ENCODE data around the gene TEAD4.
A peak's percentile ranks its signal among the peaks of the same experiment; 100 is the strongest.
"Not testable (repeated sequence)": the region's sequence is repeated elsewhere in the genome, so short reads cannot be mapped to it uniquely, and the experiment has no call there.

TEAD4 gene

DNA sequence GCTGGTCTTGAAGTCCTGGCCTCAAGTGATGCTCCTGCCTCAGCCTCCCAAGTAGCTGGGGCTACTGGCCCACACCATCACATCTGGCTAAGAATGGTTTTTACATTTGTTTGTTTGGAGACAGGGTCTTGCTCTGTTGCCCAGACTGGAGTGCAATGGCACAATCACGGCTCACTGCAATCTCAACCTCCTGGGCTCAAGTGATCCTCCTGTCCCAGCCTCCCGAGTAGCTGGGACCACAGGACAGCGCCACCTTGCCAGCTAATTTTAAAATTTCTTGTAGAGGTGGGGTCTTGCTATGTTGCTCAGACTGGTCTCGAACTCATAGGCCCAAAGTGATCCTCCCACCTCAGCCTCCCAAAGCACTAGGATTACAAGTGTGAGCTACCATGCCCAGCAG, 89.3 kb downstream of the TEAD4 start:
- DNase-seq (ENCODE audit: low spot score): no peak

DNA sequence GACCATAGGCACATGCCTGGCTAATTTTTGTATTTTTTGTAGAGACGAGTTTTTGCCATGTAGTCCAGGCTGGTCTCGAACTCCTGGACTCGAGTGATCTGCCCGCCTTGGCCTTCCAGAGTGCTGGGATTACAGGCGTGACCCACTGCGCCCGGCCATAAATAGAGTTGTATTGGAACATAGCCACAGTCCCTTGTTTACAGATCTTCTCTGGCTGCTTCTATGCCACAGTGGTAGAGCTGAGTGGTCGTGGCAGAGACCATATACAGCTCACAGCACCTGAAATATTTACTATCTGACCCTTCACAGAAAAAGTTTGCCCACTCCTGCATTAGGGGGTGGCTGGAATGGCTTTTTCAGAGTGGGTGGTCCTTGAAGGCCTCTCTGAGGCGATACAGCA, 90.0 kb downstream of the TEAD4 start:
- DNase-seq (ENCODE audit: low spot score): no peak

GRCh38 chr12:3049611-3050249, 90.5 kb downstream of the TEAD4 start:
- no peak for DNase-seq (ENCODE audit: low spot score)

- DNase-seq (ENCODE audit: low spot score): no peak
Measured at GRCh38 chr12:3054374-3054773, 95.2 kb downstream of the TEAD4 start.

DNA sequence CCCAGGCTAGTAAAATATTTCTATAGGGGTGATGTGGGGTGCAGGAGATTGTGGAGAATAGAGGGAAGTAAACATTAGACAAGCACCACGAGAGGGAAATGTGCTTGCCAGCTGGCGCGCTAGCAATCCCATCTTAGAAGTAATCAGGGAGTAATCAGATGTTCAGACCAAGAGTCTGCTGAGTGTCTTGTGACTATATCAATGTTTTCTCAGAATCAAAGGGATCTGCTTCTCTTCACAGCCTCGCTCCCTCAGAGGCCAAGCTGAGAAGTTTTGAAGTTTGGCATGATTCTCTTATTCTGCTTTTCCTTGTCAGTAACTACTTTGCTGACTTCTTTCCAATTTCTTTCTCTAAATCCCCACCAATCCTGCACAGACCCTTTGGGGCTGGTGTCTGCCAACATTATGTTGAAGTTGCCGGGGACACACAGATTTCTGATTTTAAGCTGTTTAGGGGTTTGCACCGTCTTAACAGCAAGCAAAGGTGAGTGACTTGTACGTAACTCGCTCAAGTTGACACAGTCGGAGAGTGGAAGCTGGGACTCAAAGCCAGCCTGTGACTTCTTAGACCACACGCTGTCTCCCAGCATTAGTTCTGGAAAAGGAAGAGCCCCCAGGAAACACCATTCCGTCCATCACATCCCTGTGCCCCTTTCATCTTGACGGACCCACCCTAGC, 96.0 kb downstream of the TEAD4 start:
- no peak for DNase-seq (ENCODE audit: low spot score)

GRCh38 chr12:3055704-3056467, 96.7 kb downstream of the TEAD4 start:
- peak; percentile 50 for DNase-seq (ENCODE audit: low spot score)

- peak; percentile 86 for DNase-seq (ENCODE audit: low spot score)
Measured at GRCh38 chr12:3061059-3061458, 101.9 kb downstream of the TEAD4 start.

- DNase-seq (ENCODE audit: low spot score): no peak
Measured at GRCh38 chr12:3061501-3062215, 102.5 kb downstream of the TEAD4 start.

DNA sequence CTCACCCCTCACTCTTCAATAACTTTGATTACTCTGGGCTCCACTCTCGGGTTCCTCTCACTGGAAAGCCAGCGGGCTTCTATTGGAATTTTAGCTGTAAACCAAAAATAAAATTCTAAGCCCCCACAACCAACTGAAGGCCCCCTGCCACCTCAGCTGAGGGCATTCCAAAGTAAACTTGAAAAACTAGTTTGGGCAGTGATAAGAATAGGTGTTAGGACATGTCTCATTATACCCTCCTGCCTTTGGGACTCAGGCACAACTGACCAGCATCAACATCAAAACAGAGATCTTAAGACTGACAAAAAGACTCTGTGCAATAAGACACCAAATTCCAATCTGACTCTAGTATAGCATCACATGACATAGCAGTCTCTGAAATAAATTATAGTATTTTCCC, 106.1 kb downstream of the TEAD4 start:
- DNase-seq (ENCODE audit: low spot score): no peak

DNA sequence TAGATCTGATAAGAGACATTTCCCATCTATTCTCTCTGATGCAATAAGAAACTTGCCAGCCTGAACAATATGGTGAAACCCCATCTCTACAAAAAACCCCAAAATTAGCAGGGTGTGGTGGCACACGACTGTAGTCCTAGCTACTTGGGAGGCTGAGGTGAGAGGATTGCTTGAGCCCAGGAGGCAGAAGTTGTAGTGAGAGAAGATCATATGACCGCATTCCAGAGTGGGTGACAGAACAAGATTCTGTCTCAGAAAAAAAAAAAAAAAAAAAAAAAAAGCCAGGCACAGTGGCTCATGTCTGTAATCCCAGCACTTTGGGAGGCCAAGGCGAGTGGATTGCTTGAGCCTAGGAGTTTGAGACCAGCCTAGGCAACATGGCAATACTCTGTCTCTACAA, 106.6 kb downstream of the TEAD4 start:
- not testable (repeated sequence) for DNase-seq (ENCODE audit: low spot score)

GRCh38 chr12:3069714-3070113, 110.5 kb downstream of the TEAD4 start:
- no peak for DNase-seq (ENCODE audit: low spot score)

DNA sequence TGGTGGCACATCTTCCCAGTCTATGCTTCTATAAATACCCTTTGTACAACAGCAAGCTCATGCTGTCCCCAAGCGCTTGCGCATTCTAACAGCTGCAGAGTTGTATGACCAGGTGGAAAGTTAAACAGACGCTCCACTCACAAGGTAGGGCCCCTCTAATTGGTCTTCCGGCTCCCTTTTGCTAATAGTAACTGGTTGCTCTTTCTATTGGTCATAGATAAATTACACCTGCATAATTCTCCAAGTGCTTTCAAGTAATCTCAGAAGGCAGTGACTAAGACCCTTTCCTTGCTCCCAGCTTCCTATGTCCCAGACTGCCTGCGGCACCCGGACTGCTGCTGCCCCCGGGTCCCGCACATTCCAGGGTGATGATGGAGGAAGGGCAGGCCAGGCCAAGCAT, 111.9 kb downstream of the TEAD4 start:
- no peak for DNase-seq (ENCODE audit: low spot score)

GRCh38 chr12:3071710-3072109, 112.5 kb downstream of the TEAD4 start:
- DNase-seq (ENCODE audit: low spot score): no peak

GRCh38 chr12:3073438-3074250, 114.4 kb downstream of the TEAD4 start:
- DNase-seq (ENCODE audit: low spot score): peak; percentile 90

- DNase-seq (ENCODE audit: low spot score): no peak
Measured at GRCh38 chr12:3075315-3075714, 116.1 kb downstream of the TEAD4 start.

- peak; percentile 86 for DNase-seq (ENCODE audit: low spot score)
Measured at GRCh38 chr12:3076730-3077571, 117.8 kb downstream of the TEAD4 start, which contains the start of gene TSPAN9. TSPAN9 (plus strand) TSS chr12:3077379; CDS start chr12:3201194, 123,815 bp downstream.

DNA sequence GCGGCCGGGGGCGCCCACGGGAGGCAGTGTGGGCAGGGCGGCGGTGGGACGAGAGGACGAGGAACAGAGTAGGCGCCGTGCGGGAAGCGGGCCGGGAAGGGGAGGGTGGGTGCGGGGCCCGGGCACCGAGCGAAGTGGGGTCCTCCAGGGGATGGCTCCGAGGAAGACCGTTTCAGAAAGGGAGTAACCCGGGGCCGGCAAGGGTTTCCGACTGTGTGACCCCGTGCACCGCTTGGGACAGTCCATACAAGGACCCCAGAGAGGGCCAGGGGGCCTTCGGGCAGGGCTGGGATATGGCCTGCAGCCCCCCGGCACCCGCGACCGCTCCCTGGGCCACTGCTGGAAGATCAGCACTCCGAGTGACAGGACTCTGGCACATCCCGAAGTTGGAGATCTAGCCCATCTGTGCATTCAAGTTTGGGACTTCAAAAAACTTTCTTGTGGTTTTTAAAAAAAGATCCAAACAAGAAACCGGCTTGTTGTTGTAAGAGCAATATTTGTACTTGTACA, 118.4 kb downstream of the TEAD4 start:
- DNase-seq (ENCODE audit: low spot score): peak; percentile 64

DNA sequence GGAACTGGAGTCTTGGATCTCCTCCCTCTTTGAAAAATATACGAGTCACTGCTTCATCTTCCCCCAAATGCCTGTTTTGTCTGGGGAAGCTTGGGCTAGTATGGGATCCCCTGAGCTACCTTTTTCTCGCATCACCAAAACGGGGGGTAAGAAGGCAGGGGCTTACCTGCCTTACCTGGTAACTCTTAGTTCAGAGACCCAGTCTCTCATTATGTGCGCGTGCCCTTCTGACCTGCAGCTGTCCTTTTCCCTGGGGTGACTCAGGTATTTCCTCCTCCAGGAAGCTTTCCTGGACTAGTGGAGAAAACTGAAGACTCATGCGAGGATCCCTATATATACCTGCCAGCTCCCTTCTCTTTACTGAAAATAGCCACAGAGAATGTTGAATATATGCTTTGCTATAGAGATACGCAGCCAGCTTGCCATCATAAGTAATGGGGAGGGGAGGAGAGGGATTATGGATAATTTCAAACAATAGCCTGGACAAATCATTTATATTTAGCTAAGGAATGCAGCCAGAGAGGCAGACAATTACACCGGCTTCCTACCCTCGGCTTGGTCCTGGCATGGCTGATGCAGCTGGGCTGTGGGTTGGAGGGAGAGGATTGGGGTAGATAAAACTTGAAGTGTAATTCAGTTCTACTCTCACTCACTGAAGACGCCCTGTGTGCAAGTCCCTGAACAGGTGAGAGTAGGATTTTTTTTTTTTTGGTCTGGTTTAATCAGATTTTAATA, 119.1 kb downstream of the TEAD4 start:
- no peak for DNase-seq (ENCODE audit: low spot score)

- no peak for DNase-seq (ENCODE audit: low spot score)
Measured at GRCh38 chr12:3081091-3081490, 121.9 kb downstream of the TEAD4 start.

DNA sequence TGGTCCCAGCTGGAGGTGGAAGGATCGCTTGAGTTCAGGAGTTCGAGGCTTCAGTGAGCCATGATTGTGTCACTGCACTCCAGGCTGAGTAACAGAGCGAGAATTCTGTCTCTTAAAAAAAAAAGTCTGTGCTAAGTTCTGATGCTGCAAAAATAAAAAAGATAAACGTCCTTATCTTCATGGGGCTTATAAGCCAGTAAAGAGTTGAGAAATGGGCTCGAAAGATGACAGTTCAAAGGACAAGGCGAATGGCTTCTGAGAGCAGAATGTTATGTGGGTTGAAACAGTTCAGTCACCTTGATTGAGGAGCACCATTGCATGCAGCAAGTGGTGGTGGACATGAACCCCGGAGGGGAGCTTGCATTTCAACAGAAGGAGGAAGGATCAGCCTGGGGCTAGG, 122.7 kb downstream of the TEAD4 start:
- DNase-seq (ENCODE audit: low spot score): no peak

Data from hepatic stellate cell (primary cell).